ENCODE measurements around the gene MUC12.
"Not testable (repeated sequence)": the region's sequence is repeated elsewhere in the genome, so short reads cannot be mapped to it uniquely, and the experiment has no call there.

Gene MUC12, protein sequence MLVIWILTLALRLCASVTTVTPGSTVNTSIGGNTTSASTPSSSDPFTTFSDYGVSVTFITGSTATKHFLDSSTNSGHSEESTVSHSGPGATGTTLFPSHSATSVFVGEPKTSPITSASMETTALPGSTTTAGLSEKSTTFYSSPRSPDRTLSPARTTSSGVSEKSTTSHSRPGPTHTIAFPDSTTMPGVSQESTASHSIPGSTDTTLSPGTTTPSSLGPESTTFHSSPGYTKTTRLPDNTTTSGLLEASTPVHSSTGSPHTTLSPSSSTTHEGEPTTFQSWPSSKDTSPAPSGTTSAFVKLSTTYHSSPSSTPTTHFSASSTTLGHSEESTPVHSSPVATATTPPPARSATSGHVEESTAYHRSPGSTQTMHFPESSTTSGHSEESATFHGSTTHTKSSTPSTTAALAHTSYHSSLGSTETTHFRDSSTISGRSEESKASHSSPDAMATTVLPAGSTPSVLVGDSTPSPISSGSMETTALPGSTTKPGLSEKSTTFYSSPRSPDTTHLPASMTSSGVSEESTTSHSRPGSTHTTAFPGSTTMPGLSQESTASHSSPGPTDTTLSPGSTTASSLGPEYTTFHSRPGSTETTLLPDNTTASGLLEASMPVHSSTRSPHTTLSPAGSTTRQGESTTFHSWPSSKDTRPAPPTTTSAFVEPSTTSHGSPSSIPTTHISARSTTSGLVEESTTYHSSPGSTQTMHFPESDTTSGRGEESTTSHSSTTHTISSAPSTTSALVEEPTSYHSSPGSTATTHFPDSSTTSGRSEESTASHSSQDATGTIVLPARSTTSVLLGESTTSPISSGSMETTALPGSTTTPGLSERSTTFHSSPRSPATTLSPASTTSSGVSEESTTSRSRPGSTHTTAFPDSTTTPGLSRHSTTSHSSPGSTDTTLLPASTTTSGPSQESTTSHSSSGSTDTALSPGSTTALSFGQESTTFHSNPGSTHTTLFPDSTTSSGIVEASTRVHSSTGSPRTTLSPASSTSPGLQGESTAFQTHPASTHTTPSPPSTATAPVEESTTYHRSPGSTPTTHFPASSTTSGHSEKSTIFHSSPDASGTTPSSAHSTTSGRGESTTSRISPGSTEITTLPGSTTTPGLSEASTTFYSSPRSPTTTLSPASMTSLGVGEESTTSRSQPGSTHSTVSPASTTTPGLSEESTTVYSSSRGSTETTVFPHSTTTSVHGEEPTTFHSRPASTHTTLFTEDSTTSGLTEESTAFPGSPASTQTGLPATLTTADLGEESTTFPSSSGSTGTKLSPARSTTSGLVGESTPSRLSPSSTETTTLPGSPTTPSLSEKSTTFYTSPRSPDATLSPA (N-terminal part only)

DNA sequence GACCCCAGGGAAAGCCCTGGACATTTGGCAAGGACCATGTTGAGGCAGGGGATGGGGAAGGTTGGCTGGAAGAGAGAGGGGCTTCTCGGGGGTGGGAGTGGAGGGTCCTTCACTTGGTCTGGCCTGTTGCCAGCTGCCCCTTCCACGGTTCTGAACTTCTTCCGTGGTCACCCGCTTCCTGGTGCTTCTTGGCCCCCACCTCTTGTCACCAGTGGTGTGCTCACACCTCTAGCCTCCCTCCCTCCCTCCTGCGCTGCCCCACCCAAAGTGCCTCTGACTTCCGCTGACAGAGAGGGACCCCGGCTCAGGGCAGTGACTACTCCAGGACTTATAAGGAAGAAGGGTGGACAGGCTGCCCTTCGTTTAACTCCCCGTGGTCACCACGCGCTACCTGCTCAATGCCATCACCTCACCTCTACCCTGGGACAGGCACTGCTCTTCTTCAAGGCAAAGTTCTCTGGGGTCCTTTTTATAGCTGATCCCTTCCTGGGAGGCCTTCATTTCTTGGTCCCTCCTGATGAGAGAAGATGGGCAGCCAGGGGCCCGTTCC, at the start of gene MUC12:
TSS of gene MUC12 (plus strand) at position 500 of the 550 bp plus-strand sequence. CDS start 58 bp downstream, outside the sequence.
- no peak for DNase-seq

DNA sequence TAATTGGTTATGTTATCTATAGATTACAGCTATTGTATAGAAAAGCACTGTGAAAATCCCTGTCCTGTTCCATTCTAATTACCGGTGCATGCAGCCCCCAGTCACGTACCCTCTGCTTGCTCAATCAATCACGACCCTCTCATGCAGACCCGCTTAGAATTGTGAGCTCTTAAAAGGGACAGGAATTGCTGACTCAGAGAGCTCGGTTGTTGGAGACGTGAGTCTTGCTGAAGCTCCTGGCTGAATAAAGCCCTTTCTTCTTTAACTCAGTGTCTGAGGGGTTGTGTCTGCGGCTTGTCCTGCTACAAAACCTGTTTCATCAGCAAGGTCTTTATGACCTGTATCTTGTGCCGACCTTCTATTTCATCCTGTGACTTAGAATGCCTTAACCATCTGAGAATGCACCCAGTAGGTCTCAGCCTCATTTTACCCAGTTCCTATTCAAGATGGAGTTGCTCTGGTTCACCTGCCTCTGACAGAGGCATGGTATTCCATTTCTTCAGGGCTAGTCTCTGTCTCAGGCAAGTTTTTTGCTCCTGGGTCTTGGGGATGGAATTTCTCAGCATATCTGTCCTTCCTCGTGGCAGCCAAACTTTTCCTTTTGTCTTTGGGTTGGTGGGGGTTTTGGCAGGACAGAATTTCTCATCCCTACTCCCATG, 49.5 kb upstream of the MUC12 start:
- DNase-seq = not testable (repeated sequence)

- DNase-seq = no peak
Measured at GRCh38 chr7:100921039-100921438, 48.3 kb upstream of the MUC12 start.

GRCh38 chr7:100923616-100924015, 45.7 kb upstream of the MUC12 start:
- not testable (repeated sequence) for DNase-seq

DNA sequence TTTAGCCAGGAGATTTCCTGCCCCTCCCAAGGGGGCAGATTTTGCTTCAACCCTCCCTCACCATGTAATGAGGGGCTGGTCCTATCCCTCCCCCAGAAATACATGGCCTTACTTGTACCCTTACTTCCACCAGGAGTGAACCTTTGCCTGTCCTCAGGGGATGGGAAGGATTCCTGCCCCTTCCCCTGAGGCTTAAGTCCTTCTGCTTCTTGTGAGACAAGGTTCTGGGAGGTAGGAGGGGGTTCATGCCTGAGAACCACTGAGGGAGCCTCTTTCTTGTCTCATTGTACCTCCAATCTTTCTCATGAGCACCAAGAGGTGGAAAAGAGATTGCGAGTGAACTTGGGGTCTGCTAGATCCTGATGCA, 39.6 kb upstream of the MUC12 start:
- DNase-seq = no peak

DNA sequence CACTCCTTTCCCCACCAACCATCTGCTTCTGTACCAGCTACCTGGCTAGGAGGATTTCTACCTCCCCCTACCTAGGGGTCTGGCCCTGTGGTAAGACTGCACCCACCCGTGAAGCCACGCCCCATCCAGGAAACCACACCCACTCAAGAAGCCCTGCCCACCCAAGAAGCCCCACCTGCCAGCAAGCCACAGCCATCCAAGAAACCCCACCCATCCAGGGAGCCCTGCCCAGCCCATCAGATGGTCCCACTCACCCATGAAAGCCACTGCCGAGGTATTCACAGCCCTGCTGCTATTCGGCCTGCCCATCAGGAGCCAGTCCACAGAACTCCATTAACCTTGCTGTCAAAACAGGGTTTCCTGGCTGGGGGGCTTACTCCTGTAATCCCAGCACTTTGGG, 35.6 kb upstream of the MUC12 start:
- DNase-seq = no peak

GRCh38 chr7:100935381-100935780, 34.0 kb upstream of the MUC12 start:
- not testable (repeated sequence) for DNase-seq

DNA sequence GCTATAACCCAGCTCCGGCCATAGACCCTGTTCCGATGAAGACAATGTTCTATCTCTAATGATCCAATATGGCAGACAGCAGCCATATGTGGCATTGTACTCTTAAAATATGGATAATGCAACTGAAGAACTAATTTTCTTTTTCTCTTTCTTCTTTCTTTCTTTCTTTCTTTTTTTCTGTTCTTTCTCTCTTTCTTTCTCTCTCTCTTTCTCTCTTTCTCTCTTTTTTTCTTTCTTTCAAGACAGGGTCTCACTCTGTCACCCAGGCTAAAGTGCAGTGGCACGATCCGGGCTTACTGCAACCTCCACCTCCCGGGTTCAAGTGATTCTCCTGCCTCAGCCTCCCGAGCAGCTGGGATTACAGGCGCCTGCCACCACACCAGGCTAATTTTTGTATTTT, 33.2 kb upstream of the MUC12 start:
- not testable (repeated sequence) for DNase-seq

DNA sequence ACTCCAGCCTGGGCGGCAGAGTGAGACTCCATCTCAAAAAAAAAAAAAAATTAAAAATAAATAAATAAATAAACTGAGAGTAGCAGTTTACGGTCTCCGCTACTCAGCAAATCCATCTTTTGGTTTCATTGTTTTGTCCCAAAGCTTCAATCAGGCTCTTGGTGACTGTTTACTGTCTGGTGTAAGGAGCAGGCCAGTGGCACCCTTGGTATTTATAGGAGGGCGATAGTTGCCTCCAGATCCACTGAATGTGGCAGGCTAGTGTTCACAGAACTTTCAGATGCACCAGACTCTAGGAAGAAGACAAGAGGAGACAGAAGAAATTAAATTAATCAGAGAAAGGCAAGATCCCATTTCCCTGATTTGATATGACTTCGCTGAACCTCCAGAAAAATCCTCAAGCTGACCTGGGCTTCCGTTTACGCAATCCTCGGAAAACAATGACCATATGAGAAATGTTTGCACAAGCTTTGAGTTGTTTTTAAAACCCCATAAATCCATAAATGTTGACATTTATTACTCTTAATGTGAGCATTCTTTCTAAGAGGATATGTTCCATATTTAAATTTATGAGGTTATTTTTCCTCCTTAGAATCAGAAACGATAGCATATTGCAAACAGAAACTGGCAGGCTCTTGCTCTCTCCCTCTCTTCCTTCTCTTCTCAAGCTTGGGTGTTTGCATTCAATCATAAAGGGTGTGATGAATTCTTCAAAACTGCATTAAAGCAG, 27.2 kb upstream of the MUC12 start:
- no peak for DNase-seq

- DNase-seq = no peak
Measured at GRCh38 chr7:100943693-100944092, 25.7 kb upstream of the MUC12 start.

DNA sequence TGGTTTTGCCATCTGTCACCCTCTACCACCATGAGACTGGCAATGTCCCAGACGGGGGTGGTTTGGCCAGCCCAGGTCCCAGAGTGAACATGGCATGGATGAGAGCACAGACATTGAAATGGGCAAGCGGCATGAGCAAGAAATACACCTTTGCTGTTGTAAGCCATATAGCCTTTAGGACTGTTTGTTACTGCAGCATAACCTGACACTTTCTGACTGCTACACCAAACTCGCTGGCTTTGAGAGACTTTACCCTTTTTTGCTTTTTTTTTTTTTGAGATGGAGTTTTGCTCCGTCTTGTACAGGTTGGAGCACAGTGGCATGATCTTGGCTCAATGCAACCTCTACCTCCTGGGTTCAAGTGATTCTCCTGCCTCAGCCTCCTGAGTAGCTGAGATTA, 25.2 kb upstream of the MUC12 start:
- DNase-seq = no peak

GRCh38 chr7:100946111-100946510, 23.3 kb upstream of the MUC12 start:
- DNase-seq = no peak

DNA sequence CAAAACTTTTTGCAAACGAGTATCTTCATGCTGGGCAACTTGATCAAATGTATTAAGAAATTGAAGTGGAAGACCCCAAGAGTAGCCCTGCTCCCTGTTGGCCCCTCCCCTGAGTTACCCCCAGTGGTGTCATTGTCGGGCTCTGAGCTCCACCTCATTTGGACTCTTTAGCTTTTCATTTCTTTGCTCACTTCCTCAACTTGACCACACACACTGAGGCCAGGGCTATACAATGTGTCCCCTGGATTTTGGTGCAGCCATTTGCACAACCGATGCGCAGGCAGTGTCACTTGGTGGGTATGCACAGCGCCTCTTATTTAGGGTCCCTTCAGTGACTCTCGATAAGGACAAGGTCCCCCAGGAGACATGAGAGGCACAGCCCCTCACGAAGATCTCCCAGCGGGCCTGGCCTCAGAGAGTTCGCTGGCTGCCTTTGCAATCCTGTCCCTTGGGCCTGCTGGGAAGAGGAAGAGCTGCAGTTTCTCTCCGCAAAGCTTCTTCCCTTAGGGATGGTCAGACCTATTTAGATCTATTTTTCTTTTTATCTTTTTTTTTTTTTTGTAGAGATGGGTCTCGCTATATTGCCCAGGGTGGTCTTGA, 22.5 kb upstream of the MUC12 start:
- no peak for DNase-seq

GRCh38 chr7:100947792-100948191, 21.6 kb upstream of the MUC12 start:
- no peak for DNase-seq

DNA sequence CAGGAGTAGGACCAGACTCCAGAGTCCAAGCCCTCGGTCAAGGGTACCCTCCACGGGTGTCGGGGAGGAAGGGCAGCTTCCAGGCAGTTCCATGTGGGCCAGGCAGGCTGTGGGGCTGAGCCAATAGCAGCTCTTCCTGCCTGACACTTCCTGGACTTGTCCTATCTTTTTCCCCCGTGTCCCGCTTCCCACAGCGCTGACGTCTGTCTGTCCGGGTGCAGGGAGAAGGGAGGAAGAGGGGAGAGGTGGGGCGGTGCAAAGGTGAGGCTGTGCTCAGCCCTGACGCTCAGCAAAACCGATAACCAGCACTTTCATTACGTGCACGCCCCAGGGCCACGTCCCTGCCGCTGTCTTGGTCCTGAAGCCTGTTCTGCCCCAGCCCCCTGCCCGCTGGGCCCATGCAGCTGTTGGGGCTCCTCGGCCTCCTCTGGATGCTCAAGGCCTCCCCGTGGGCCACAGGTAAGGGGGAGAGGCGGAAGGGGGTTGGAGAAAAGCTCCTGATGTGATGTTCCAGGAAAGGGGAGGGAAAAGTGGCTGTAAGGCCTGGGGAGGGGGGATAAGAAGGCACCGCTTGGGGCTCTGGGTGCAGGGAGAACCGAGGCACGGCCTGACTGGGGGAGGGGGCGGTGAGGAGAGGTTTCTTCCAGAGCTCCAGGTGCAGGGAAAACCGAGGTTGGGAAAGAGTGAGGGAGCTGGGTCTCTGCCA, 20.0 kb upstream of the MUC12 start, which contains the start of gene MUC3A:
TSS of gene MUC3A (plus strand) at position 308 of the 706 bp plus-strand sequence. CDS start at position 399, 91 bp downstream.
- DNase-seq = no peak

GRCh38 chr7:100949933-100950443, 19.4 kb upstream of the MUC12 start:
- no peak for DNase-seq

GRCh38 chr7:100951172-100951571, 18.2 kb upstream of the MUC12 start:
- no peak for DNase-seq

DNA sequence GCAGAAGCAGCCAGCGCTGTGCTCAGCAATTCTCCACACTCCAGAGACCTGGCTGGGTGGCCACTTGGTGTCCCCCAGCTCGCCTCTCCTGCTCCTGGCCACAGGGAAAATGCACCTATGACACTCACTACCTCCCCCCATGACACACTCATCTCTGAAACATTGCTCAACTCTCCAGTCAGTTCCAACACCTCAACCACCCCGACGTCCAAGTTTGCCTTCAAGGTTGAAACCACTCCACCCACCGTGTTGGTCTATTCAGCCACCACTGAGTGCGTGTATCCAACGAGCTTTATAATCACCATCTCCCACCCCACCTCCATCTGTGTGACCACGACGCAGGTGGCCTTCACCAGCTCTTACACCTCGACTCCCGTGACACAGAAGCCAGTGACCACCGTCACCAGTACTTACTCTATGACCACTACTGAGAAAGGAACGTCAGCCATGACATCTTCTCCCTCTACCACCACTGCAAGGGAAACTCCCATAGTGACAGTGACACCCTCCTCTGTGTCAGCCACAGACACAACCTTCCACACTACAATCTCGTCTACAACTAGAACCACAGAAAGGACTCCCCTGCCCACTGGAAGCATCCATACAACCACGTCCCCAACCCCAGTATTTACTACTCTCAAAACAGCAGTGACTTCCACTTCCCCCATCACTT, 17.3 kb upstream of the MUC12 start:
- DNase-seq = no peak

DNA sequence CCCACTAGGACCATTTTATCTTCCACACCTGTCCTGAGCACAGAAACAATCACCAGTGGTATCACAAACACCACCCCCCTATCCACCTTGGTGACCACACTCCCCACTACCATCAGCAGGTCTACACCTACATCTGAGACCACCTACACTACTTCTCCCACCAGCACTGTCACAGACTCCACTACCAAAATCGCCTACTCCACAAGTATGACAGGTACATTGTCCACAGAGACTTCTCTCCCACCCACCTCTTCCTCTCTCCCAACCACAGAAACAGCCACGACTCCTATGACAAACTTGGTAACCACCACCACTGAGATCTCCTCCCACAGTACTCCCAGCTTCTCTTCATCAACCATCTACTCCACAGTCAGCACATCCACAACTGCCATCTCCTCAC, 16.7 kb upstream of the MUC12 start:
- DNase-seq = no peak
